ENCODE measurements around the gene INSIG2. TPM values are rescaled to one million over a fixed set of nuclear protein-coding genes. Genes with fewer than 3 reads are reported as not detected.

The INSIG2 gene
- total and polyA plus RNA-seq, 9 of the 15 experiments (the other 6 are each of a cell fraction or from before 2014, with no cell fraction given) = 1.5 to 34.2 (median 6.4) TPM

DNA sequence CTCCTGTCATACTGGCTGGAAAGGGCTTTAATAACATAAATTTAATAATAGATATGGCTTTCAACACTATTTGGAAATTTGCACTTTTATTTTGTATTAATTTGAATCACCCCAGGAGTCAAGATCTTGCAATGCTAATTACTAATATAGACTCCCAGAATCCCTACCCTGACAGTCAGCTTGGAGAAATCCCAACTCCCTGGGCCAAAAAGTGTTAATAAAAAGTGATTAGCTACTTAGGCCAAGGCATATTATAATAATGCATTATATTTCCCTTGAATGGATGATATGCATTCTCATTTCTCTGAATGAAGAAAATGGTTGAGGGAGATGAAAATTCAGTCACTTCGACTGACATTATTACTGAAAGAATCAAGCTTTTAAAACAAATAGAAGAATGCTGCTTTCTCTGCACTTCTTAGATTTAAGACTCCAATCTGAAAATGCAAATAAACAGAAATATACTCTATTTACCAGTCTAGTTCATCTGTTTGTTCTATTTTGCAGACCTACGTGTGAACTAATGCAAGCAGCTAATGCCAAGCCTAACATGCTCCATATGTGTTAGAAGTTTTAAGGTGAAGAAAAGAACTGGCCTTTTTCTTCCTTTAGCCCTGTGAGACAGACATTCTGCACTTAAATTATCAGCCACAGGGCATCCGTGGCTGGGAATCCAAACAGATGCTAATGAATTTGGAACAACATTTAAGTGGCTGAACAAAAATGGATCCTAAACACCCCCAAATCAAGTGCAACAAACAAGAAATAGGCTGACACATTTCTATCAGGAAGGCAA, 33.9 kb upstream of the INSIG2 start:
- Histone ChIP-seq H3K4me1 (replicated peaks in 1 of 2; ENCODE audit: control insufficient read depth in 2 of 2, insufficient read depth in 2 of 2, low read length in 2 of 2) (no peaks in the 10 kb centered on the region), H3K9me3 (replicated peaks; ENCODE audit: control insufficient read depth, insufficient read depth, low read depth, low read length) (no peaks in the 10 kb centered on the region), H3K27me3 (ENCODE audit: control insufficient read depth in 2 of 2, insufficient read depth in 2 of 2, low read length in 2 of 2) (peaks cover 4 to 16% of the 10 kb centered on the region in 2 experiments), H2AFZ (ENCODE audit: low read depth, low read length) (no peak overlapping the region), H3K9me1 (ENCODE audit: control insufficient read depth, insufficient read depth, low read length) (no peaks in the 10 kb centered on the region), H3K27ac (ENCODE audit: extremely low read depth, low read depth, low read length) (no peak overlapping the region), H3K4me3 (no peak overlapping the region), H4K20me1 (replicated peaks; ENCODE audit: control insufficient read depth, insufficient read depth, low read length) (no peaks in the 10 kb centered on the region), H3K79me2 (ENCODE audit: control insufficient read depth, insufficient read depth, low read length) (no peaks in the 10 kb centered on the region), H3K9ac (ENCODE audit: insufficient read depth in 1 of 2, low read depth in 2 of 2, low read length in 2 of 2) (no peak overlapping the region), H3K4me2 (ENCODE audit: insufficient read depth, low read length) (no peak overlapping the region), H3K36me3 (ENCODE audit: control insufficient read depth, insufficient read depth, low read length) (no peaks in the 10 kb centered on the region)
- BruUV-seq (replicated peaks) = no TSS peak
- DNase-seq (ENCODE audit: extremely low read depth in 1 of 4, low spot score in 3 of 4) (no peak), ATAC-seq (no peak), FAIRE-seq (no peak)
- TF ChIP-seq HDAC3 (IDR thresholded peaks at IDR 0.05; ENCODE audit: borderline replicate concordance, partially characterized antibody) = no peak
- TF ChIP-seq ZNF584 (CRISPR knock-in tag; IDR thresholded peaks at IDR 0.05; ENCODE audit: low read depth) = no peak
- no peak for TF ChIP-seq GTF2E2 (tag; IDR thresholded peaks at IDR 0.05)
- TF ChIP-seq BACH1 (tag; IDR thresholded peaks at IDR 0.05) = no peak
- no peak for TF ChIP-seq RCOR1 (IDR thresholded peaks at IDR 0.05; ENCODE audit: borderline replicate concordance in 1 of 2, low read depth in 2 of 2, low read length in 2 of 2)
- CTCF ChIA-PET (ENCODE audit: low intra/inter-chr PET ratio) = no interaction called here
- POLR2A ChIA-PET = interaction anchor here (0.6 kb wide), 1 partner anchor 171 kb away, joined by 3 read pairs; no protein-coding TSS in a partner anchor
- intact Hi-C loops (cut with micrococcal nuclease) = no loop called here
- 0% methylated on average over 3 of the region's 3 CpGs for WGBS (ENCODE audit: insufficient coverage, low coverage, missing lambda C conversion rate)
- in situ Hi-C loops (cut with MboI) = loop anchor here (10.0 kb wide), 1 partner anchor 150 kb away; no protein-coding TSS in a partner anchor
